A549 (cell line): ENCODE measurements around the gene SAPCD1. TPM values are rescaled to one million over a fixed set of nuclear protein-coding genes. Genes with fewer than 3 reads are reported as not detected.
A peak's percentile ranks its signal among the peaks of the same experiment; 100 is the strongest.

ENCODE experiments used
- ATAC-seq, 2 experiments: fragments of 200-7000 bp in 1 of 2; fragments of >200 bp in 1 of 2; cut with Nextera tagmentation in 1 of 2; cut with Tn5 transposase in 1 of 2; 3 replicates each; pipeline versions ENCODE4 v1.8.0 to v1.9.1; 2018 to 2020; ENCODE audit warnings: mild to moderate bottlenecking in 1 of 2, moderate library complexity in 1 of 2
- CTCF ChIA-PET: fragments of 300-600 bp; sonication (Branson Sonifier 250); formaldehyde crosslinking; extraction: SDS; loops from one replicate; lab custom pipeline; 2021; ENCODE audit warnings: antibody characterized with exemption, inconsistent platforms; lab: Yijun Ruan, JAX
- POLR2A ChIA-PET: fragments of 350-600 bp; formaldehyde crosslinking; extraction: SDS; loops from one replicate; lab custom pipeline; 2021; ENCODE audit warnings: antibody characterized with exemption, inconsistent platforms; lab: Yijun Ruan, JAX
- DNase-seq, 2 experiments: peaks; one replicate each; pipeline versions ENCODE4 v3.0.0 to v3.0.0-alpha.2; 2011 to 2016; ENCODE audit warnings: low read depth in 1 of 2, low spot score in 1 of 2
- FAIRE-seq: peaks from 2 replicates; lab custom pipeline; 2011; peaks lifted over from hg19 to GRCh38; lab: Jason Lieb, UNC
- H3K27ac ChIP-seq, 2 experiments: fragments of >200 bp; sonication (Bioruptor Twin); formaldehyde crosslinking; 3 replicates each; pipeline ENCODE4 v1.5.1; 2016 to 2017
- H3K4me1 ChIP-seq: fragments of >200 bp; sonication (Bioruptor Twin); formaldehyde crosslinking; 3 replicates; pipeline ENCODE4 v1.6.1; 2016
- H3K4me2 ChIP-seq: fragments of >200 bp; sonication (Bioruptor Twin); formaldehyde crosslinking; 3 replicates; pipeline ENCODE4 v1.6.1; 2016
- H3K4me3 ChIP-seq: fragments of >200 bp; sonication (Bioruptor Twin); formaldehyde crosslinking; 3 replicates; pipeline ENCODE4 v1.5.1; 2016
- H3K9me3 ChIP-seq: fragments of >200 bp; sonication (Bioruptor Twin); formaldehyde crosslinking; 3 replicates; pipeline ENCODE4 v1.6.1; 2016
- BHLHE40 ChIP-seq: IDR thresholded peaks from 2 replicates; pipeline ENCODE4 v1.6.1; 2012; ENCODE audit warnings: low read depth, low read length, inconsistent platforms
- CBX8 ChIP-seq: fragments of 200-600 bp; sonication (generic); IDR thresholded peaks from 2 replicates; pipeline ENCODE4 v1.6.1; 2016
- CHD2 ChIP-seq: fragments of 150-350 bp; IDR thresholded peaks from 2 replicates; pipeline ENCODE4 v1.6.1; 2014; ENCODE audit warnings: low read length; ENCODE audit not compliant: partially characterized antibody
- CHD4 ChIP-seq: fragments of 200-600 bp; sonication (generic); IDR thresholded peaks from 2 replicates; pipeline ENCODE4 v1.6.1; 2016; ENCODE audit warnings: antibody characterized with exemption, mild to moderate bottlenecking, borderline replicate concordance
- E2F6 ChIP-seq: IDR thresholded peaks from 2 replicates; pipeline ENCODE4 v1.6.1; 2012; ENCODE audit warnings: low read depth, borderline replicate concordance
- EHMT2 ChIP-seq: fragments of 200-600 bp; sonication (generic); IDR thresholded peaks from 2 replicates; pipeline ENCODE4 v1.6.1; 2016; ENCODE audit warnings: antibody characterized with exemption, low read depth, mild to moderate bottlenecking, moderate library complexity
- ELK1 ChIP-seq: fragments of 150-350 bp; IDR thresholded peaks from 2 replicates; pipeline ENCODE4 v1.6.1; 2014; ENCODE audit warnings: low read depth, mild to moderate bottlenecking, low read length
- EP300 ChIP-seq, 2 experiments: fragments of >200 bp; sonication (Bioruptor Twin); formaldehyde crosslinking; IDR thresholded peaks; 2 replicates in 1 of 2; 3 replicates in 1 of 2; pipeline ENCODE4 v1.6.1; 2016 to 2017
- FOXS1 ChIP-seq: fragments of 250-450 bp; sonication (Bioruptor Pico); IDR thresholded peaks from 2 replicates; pipeline ENCODE4 v1.5.0; 2020; ENCODE audit warnings: mild to moderate bottlenecking, moderate library complexity
- GATA3 ChIP-seq: IDR thresholded peaks from 2 replicates; pipeline ENCODE4 v1.6.1; 2012; ENCODE audit warnings: borderline replicate concordance
- HDAC2 ChIP-seq: fragments of 200-600 bp; sonication (generic); IDR thresholded peaks from 2 replicates; pipeline ENCODE4 v1.6.1; 2016
- HOXB13 ChIP-seq: fragments of 250-450 bp; sonication (Bioruptor Pico); IDR thresholded peaks from 2 replicates; pipeline ENCODE4 v1.5.0; 2020; ENCODE audit warnings: low read depth, mild to moderate bottlenecking, moderate library complexity
- JUNB ChIP-seq: fragments of >200 bp; sonication (Bioruptor Twin); formaldehyde crosslinking; IDR thresholded peaks from 2 replicates; pipeline ENCODE4 v1.6.1; 2016
- MAX ChIP-seq: IDR thresholded peaks from 2 replicates; pipeline ENCODE4 v1.6.1; 2012
- MYC ChIP-seq: IDR thresholded peaks from 2 replicates; pipeline ENCODE4 v1.6.1; 2012; ENCODE audit warnings: mild to moderate bottlenecking, inconsistent platforms, low read length, improper control_type of control experiment, borderline replicate concordance
- NPAS2 ChIP-seq: fragments of 250-450 bp; sonication (Bioruptor Pico); IDR thresholded peaks from 2 replicates; pipeline ENCODE4 v1.8.0; 2022; ENCODE audit warnings: mild to moderate bottlenecking, moderate library complexity, borderline replicate concordance
- PBX3 ChIP-seq: IDR thresholded peaks from 2 replicates; pipeline ENCODE4 v1.6.1; 2012
- PHF8 ChIP-seq: fragments of 200-600 bp; sonication (generic); IDR thresholded peaks from 2 replicates; pipeline ENCODE4 v1.6.1; 2016; ENCODE audit warnings: low read depth, mild to moderate bottlenecking, antibody characterized with exemption, moderate library complexity, borderline replicate concordance
- RAD21 ChIP-seq, 2 experiments: fragments of >200 bp in 1 of 2; sonication (Bioruptor Twin) in 1 of 2; formaldehyde crosslinking in 1 of 2; IDR thresholded peaks in 1 of 2; conservative IDR thresholded peaks in 1 of 2; 2 replicates in 1 of 2; 3 replicates in 1 of 2; pipeline ENCODE4 v1.6.1; 2012 to 2018; ENCODE audit warnings: inconsistent platforms in 1 of 2
- RARB ChIP-seq: fragments of 250-450 bp; sonication (Bioruptor Pico); IDR thresholded peaks from 2 replicates; pipeline ENCODE4 v1.8.0; 2021; ENCODE audit warnings: mild to moderate bottlenecking, moderate library complexity
- RCOR1 ChIP-seq: fragments of 150-350 bp; IDR thresholded peaks from 2 replicates; pipeline ENCODE4 v1.6.1; 2014; ENCODE audit warnings: antibody characterized with exemption, low read length, low read depth
- REST ChIP-seq: fragments of 200-600 bp; sonication (generic); IDR thresholded peaks from 2 replicates; pipeline ENCODE4 v1.6.1; 2016; ENCODE audit warnings: antibody characterized with exemption, mild to moderate bottlenecking, moderate library complexity
- RFX5 ChIP-seq: fragments of 450-650 bp; IDR thresholded peaks from 2 replicates; pipeline ENCODE4 v1.7.1; 2014; ENCODE audit warnings: antibody characterized with exemption, mild to moderate bottlenecking, moderate library complexity
- TP53 ChIP-seq: fragments of 250-450 bp; sonication (Bioruptor Pico); IDR thresholded peaks from 2 replicates; pipeline ENCODE4 v1.5.0; 2021; ENCODE audit warnings: mild to moderate bottlenecking, moderate library complexity
- ZFP36 ChIP-seq: fragments of 450-650 bp; IDR thresholded peaks from 2 replicates; pipeline ENCODE4 v1.6.1; 2014; ENCODE audit warnings: borderline replicate concordance; ENCODE audit not compliant: partially characterized antibody
- ZSCAN20 ChIP-seq: fragments of 250-450 bp; sonication (Bioruptor Pico); IDR thresholded peaks from 2 replicates; pipeline ENCODE4 v1.8.0; 2022; ENCODE audit warnings: mild to moderate bottlenecking, moderate library complexity
- WGBS: methylation state at CpG from one replicate; pipeline ENCODE4 v1.1.6; 2017; ENCODE audit errors: missing lambda C conversion rate; 5-methylcytosine and 5-hydroxymethylcytosine counted together
- polyA plus RNA-seq, 4 experiments: library from polyadenylated mRNA; depleted of rRNA in 3 of 4; stranded (reverse); fragments of >200 nt; fragmentation: RNase III in 1 of 4; extraction: RNeasy Plus Mini Kit Qiagen cat#74134 plus additional on column Dnase treatment in 1 of 4; gene quantifications; 2 replicates in 3 of 4; 3 replicates in 1 of 4; pipeline ENCODE4 v1.2.3, GENCODE V29; 2011 to 2017

SAPCD1 gene
- polyA plus RNA-seq, 2 of the 4 experiments (the other 2 are of a cell fraction), result 5.8 to 6.9 TPM

GRCh38 chr6:31761343-31761742 lies 1.1 kb upstream of the SAPCD1 start:
- 90% methylated on average over 8 of the region's 8 CpGs for WGBS
- FAIRE-seq, result no peak
- Histone ChIP-seq H3K4me3 (no peak overlapping the region), H3K4me2 (no peak overlapping the region), H3K4me1 (no peaks in the 10 kb centered on the region), H3K9me3 (no peaks in the 10 kb centered on the region), H3K27ac (no peak overlapping the region)
- TF ChIP-seq CBX8, result no peak
- TF ChIP-seq MAX, result no peak
- no peak for TF ChIP-seq GATA3
- no peak for TF ChIP-seq ELK1
- no peak for TF ChIP-seq NPAS2 (CRISPR knock-in tag)
- no peak for TF ChIP-seq RFX5
- TF ChIP-seq EP300 (IDR thresholded peaks at IDR 0.05), result no peak
- TF ChIP-seq TP53 (CRISPR knock-in tag), result no peak
- TF ChIP-seq HOXB13 (CRISPR knock-in tag), result no peak
- TF ChIP-seq JUNB, result no peak
- TF ChIP-seq E2F6, result no peak
- TF ChIP-seq HDAC2, result no peak
- TF ChIP-seq RCOR1, result no peak
- no peak for TF ChIP-seq FOXS1 (CRISPR knock-in tag)
- CTCF ChIA-PET, result interaction anchor here (3.8 kb wide), 1 partner anchor 9 kb away, joined by 21 read pairs; no protein-coding TSS in a partner anchor
- ATAC-seq, result no peak
- POLR2A ChIA-PET, result no interaction called here
- no peak for DNase-seq

GRCh38 chr6:31762878-31763618 lies 592 bp downstream of the SAPCD1 start:
- CTCF ChIA-PET, result no interaction called here
- FAIRE-seq (no peak), DNase-seq (no peak)
- no peak overlapping the region for H3K27ac ChIP-seq
- TF ChIP-seq ZSCAN20 (CRISPR knock-in tag), result no peak
- TF ChIP-seq RAD21 (conservative IDR thresholded peaks at IDR 0.05 in 1 of 2, IDR thresholded peaks at IDR 0.05 in 1 of 2), result no peak
- TF ChIP-seq, all 56 proteins: peak for 0
- POLR2A ChIA-PET, result no interaction called here
- no peak; a peak in 1 of 6 replicates for ATAC-seq
- H3K4me2 ChIP-seq, result no peak overlapping the region
- 71% methylated on average over 3 of the region's 8 CpGs for WGBS
- no peak overlapping the region for H3K4me3 ChIP-seq
- no peaks in the 10 kb centered on the region for H3K9me3 ChIP-seq
- no peaks in the 10 kb centered on the region for H3K4me1 ChIP-seq

GRCh38 chr6:31763619-31763940 lies 1.1 kb downstream of the SAPCD1 start:
- H3K4me3 ChIP-seq, result no peak overlapping the region
- no peak overlapping the region for H3K4me2 ChIP-seq
- POLR2A ChIA-PET, result no interaction called here
- peak in 1 of 2 experiments; percentile 19 for DNase-seq
- H3K4me1 ChIP-seq, result no peaks in the 10 kb centered on the region
- no peak overlapping the region for H3K27ac ChIP-seq
- ATAC-seq, result peak; percentile 39 to 46; a peak in 3 of 6 replicates
- CTCF ChIA-PET, result no interaction called here
- WGBS, result 57% methylated on average over 1 of the region's 1 CpG
- no peaks in the 10 kb centered on the region for H3K9me3 ChIP-seq
- no peak for FAIRE-seq
- TF ChIP-seq NPAS2 (CRISPR knock-in tag) (no peak), RARB (CRISPR knock-in tag) (no peak), ZSCAN20 (CRISPR knock-in tag) (no peak), FOXS1 (CRISPR knock-in tag) (no peak), CHD2 (no peak), EHMT2 (no peak), E2F6 (no peak), MYC (no peak), JUNB (no peak), PBX3 (no peak), REST (no peak), CHD4 (no peak), PHF8 (no peak), BHLHE40 (no peak), ZFP36 (no peak), EP300 (IDR thresholded peaks at IDR 0.05) (no peak)
